Rectal smooth muscle tissue (tissue), 1 donor: Measurements from ENCODE around the gene SPCS3.

Experiments
- H3K27ac ChIP-seq: one replicate; pipeline ENCODE4 v1.7.0; 2013; ENCODE audit warnings: low read depth, low read length, inconsistent platforms
- H3K27me3 ChIP-seq: one replicate; pipeline ENCODE4 v1.7.0; 2013; ENCODE audit warnings: low read length; ENCODE audit not compliant: control insufficient read depth, insufficient read depth
- H3K36me3 ChIP-seq: one replicate; pipeline ENCODE4 v1.7.0; 2013; ENCODE audit warnings: low read length; ENCODE audit not compliant: control insufficient read depth, insufficient read depth
- H3K4me1 ChIP-seq: one replicate; pipeline ENCODE4 v1.7.0; 2013; ENCODE audit warnings: low read length; ENCODE audit not compliant: control insufficient read depth, insufficient read depth
- H3K4me3 ChIP-seq: one replicate; pipeline ENCODE4 v1.7.0; 2013; ENCODE audit warnings: low read length
- H3K9ac ChIP-seq: one replicate; pipeline ENCODE4 v1.7.0; 2013; ENCODE audit warnings: low read length

Gene SPCS3

GRCh38 chr4:176360446-176360845 lies 40.7 kb downstream of the SPCS3 start:
- Histone ChIP-seq H3K27ac (no peak overlapping the region), H3K4me3 (no peak overlapping the region), H3K27me3 (no peaks in the 10 kb centered on the region), H3K36me3 (no peaks in the 10 kb centered on the region), H3K4me1 (no peaks in the 10 kb centered on the region), H3K9ac (no peak overlapping the region)

GRCh38 chr4:176363072-176363471 lies 43.3 kb downstream of the SPCS3 start:
- Histone ChIP-seq H3K36me3 (no peaks in the 10 kb centered on the region), H3K27ac (no peak overlapping the region), H3K4me3 (no peak overlapping the region), H3K9ac (no peak overlapping the region), H3K4me1 (no peaks in the 10 kb centered on the region), H3K27me3 (no peaks in the 10 kb centered on the region)

GRCh38 chr4:176367771-176368465 lies 48.2 kb downstream of the SPCS3 start:
- Histone ChIP-seq H3K36me3 (no peaks in the 10 kb centered on the region), H3K27ac (no peak overlapping the region), H3K27me3 (no peaks in the 10 kb centered on the region), H3K4me1 (no peaks in the 10 kb centered on the region), H3K9ac (no peak overlapping the region), H3K4me3 (no peak overlapping the region)

- no peak overlapping the region for H3K9ac ChIP-seq
- no peaks in the 10 kb centered on the region for H3K36me3 ChIP-seq
- no peaks in the 10 kb centered on the region for H3K4me1 ChIP-seq
- H3K27ac ChIP-seq, result no peak overlapping the region
- H3K27me3 ChIP-seq, result no peaks in the 10 kb centered on the region
- H3K4me3 ChIP-seq, result no peak overlapping the region
Measured at GRCh38 chr4:176376032-176376614, 56.4 kb downstream of the SPCS3 start.

GRCh38 chr4:176377780-176378179 lies 58.0 kb downstream of the SPCS3 start:
- no peaks in the 10 kb centered on the region for H3K4me1 ChIP-seq
- H3K27ac ChIP-seq, result no peak overlapping the region
- no peaks in the 10 kb centered on the region for H3K36me3 ChIP-seq
- H3K27me3 ChIP-seq, result no peaks in the 10 kb centered on the region
- no peak overlapping the region for H3K4me3 ChIP-seq
- no peak overlapping the region for H3K9ac ChIP-seq

- no peak overlapping the region for H3K9ac ChIP-seq
Measured at GRCh38 chr4:176380352-176381157, 60.8 kb downstream of the SPCS3 start.

More at GRCh38 chr4:176380352-176381157, 60.8 kb downstream of the SPCS3 start:
- H3K4me3 ChIP-seq, result no peak overlapping the region
- H3K4me1 ChIP-seq, result no peaks in the 10 kb centered on the region
- no peaks in the 10 kb centered on the region for H3K27me3 ChIP-seq
- no peaks in the 10 kb centered on the region for H3K36me3 ChIP-seq
- no peak overlapping the region for H3K27ac ChIP-seq
